Measurements from ENCODE around the gene BANF2. TPM values are rescaled to one million over a fixed set of nuclear protein-coding genes. Genes with fewer than 3 reads are reported as not detected.
A peak's percentile ranks its signal among the peaks of the same experiment; 100 is the strongest.

Gene BANF2
- total and polyA plus RNA-seq, 2 of the 13 experiments (the other 11 are each of a cell fraction or from before 2014, with no cell fraction given) = 0.35 TPM; not detected in 1

DNA sequence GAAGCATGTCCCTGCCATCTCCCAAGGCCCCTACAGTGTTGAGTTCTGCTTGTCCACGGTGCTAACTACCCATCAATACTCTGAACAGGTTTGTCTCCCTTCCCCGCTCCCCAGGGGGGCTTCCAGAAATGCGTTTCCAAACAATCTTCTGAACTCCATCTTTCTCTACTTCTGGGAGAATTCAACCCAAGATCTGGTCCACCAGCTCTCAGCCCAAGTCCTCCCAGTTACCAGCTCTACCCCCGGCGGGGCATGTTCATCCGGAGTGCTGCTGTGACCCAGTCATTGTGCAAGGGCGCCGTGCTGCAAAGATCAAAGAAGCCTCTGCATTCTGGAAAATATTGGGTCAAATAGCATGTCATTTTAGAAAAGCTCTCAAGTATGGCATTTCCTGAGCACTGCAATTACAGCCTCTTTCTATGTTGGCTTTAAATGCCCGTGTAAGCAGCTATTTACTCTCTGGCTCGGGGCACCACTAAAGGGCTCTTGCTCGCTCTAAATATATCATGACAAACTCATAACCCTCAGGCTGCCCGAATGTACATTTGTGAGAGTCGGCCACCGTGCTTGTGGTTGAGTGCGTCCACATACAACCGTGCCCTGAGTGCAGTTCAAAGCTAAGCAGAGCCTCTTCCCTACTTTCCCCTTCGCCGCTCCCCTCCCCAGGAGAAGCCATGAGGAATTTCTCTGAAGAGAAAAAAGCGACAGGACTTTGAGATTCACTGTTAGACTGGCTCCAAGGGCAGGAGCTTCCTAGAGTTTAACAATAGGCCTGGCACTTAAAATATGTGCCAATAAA lies 71.6 kb downstream of the BANF2 start (continued):
- TF ChIP-seq KMT2A (CRISPR knock-in tag; IDR thresholded peaks at IDR 0.05) (peak; percentile 57; the same call in 1 of the 2 replicates), SIX4 (CRISPR knock-in tag; IDR thresholded peaks at IDR 0.05) (peak; percentile 78; the same call in 1 of the 2 replicates), NR2F2 (IDR thresholded peaks at IDR 0.05; ENCODE audit: borderline replicate concordance, low read depth) (peak; percentile 76), LCORL (IDR thresholded peaks at IDR 0.05) (peak; percentile 71), LCORL (CRISPR knock-in tag; IDR thresholded peaks at IDR 0.05) (peak; percentile 97), TCF7 (IDR thresholded peaks at IDR 0.05; ENCODE audit: low read depth) (peak; percentile 97), ZNF607 (CRISPR knock-in tag; IDR thresholded peaks at IDR 0.05; ENCODE audit: borderline replicate concordance) (0 out of 2 replicates have a peak, but pooled peaks have one; percentile 31), ARNTL (CRISPR knock-in tag; IDR thresholded peaks at IDR 0.05) (peak; percentile 86; the same call in 1 of the 2 replicates), MEIS1 (CRISPR knock-in tag; IDR thresholded peaks at IDR 0.05; ENCODE audit: borderline replicate concordance) (peak; percentile 74), ZNF33B (CRISPR knock-in tag; IDR thresholded peaks at IDR 0.05) (peak; percentile 74; the same call in 1 of the 2 replicates), PHF8 (CRISPR knock-in tag; IDR thresholded peaks at IDR 0.05) (peak; percentile 43; the same call in 1 of the 2 replicates)
- TF ChIP-seq, protein P1, sequence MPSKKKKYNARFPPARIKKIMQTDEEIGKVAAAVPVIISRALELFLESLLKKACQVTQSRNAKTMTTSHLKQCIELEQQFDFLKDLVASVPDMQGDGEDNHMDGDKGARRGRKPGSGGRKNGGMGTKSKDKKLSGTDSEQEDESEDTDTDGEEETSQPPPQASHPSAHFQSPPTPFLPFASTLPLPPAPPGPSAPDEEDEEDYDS (CRISPR knock-in tag; IDR thresholded peaks at IDR 0.05) = 0 out of 2 replicates have a peak, but pooled peaks have one; percentile 27
- TF ChIP-seq, protein P2, sequence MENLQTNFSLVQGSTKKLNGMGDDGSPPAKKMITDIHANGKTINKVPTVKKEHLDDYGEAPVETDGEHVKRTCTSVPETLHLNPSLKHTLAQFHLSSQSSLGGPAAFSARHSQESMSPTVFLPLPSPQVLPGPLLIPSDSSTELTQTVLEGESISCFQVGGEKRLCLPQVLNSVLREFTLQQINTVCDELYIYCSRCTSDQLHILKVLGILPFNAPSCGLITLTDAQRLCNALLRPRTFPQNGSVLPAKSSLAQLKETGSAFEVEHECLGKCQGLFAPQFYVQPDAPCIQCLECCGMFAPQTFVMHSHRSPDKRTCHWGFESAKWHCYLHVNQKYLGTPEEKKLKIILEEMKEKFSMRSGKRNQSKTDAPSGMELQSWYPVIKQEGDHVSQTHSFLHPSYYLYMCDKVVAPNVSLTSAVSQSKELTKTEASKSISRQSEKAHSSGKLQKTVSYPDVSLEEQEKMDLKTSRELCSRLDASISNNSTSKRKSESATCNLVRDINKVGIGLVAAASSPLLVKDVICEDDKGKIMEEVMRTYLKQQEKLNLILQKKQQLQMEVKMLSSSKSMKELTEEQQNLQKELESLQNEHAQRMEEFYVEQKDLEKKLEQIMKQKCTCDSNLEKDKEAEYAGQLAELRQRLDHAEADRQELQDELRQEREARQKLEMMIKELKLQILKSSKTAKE (CRISPR knock-in tag; IDR thresholded peaks at IDR 0.05; ENCODE audit: borderline replicate concordance) = peak; percentile 79; the same call in 1 of the 2 replicates
- TF ChIP-seq, protein P3, sequence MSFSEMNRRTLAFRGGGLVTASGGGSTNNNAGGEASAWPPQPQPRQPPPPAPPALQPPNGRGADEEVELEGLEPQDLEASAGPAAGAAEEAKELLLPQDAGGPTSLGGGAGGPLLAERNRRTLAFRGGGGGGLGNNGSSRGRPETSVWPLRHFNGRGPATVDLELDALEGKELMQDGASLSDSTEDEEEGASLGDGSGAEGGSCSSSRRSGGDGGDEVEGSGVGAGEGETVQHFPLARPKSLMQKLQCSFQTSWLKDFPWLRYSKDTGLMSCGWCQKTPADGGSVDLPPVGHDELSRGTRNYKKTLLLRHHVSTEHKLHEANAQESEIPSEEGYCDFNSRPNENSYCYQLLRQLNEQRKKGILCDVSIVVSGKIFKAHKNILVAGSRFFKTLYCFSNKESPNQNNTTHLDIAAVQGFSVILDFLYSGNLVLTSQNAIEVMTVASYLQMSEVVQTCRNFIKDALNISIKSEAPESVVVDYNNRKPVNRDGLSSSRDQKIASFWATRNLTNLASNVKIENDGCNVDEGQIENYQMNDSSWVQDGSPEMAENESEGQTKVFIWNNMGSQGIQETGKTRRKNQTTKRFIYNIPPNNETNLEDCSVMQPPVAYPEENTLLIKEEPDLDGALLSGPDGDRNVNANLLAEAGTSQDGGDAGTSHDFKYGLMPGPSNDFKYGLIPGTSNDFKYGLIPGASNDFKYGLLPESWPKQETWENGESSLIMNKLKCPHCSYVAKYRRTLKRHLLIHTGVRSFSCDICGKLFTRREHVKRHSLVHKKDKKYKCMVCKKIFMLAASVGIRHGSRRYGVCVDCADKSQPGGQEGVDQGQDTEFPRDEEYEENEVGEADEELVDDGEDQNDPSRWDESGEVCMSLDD (CRISPR knock-in tag; IDR thresholded peaks at IDR 0.05; ENCODE audit: borderline replicate concordance) = no peak
- TF ChIP-seq, protein P4, sequence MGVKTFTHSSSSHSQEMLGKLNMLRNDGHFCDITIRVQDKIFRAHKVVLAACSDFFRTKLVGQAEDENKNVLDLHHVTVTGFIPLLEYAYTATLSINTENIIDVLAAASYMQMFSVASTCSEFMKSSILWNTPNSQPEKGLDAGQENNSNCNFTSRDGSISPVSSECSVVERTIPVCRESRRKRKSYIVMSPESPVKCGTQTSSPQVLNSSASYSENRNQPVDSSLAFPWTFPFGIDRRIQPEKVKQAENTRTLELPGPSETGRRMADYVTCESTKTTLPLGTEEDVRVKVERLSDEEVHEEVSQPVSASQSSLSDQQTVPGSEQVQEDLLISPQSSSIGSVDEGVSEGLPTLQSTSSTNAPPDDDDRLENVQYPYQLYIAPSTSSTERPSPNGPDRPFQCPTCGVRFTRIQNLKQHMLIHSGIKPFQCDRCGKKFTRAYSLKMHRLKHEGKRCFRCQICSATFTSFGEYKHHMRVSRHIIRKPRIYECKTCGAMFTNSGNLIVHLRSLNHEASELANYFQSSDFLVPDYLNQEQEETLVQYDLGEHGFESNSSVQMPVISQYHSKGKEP (CRISPR knock-in tag; IDR thresholded peaks at IDR 0.05) = no peak
- TF ChIP-seq, protein P5, sequence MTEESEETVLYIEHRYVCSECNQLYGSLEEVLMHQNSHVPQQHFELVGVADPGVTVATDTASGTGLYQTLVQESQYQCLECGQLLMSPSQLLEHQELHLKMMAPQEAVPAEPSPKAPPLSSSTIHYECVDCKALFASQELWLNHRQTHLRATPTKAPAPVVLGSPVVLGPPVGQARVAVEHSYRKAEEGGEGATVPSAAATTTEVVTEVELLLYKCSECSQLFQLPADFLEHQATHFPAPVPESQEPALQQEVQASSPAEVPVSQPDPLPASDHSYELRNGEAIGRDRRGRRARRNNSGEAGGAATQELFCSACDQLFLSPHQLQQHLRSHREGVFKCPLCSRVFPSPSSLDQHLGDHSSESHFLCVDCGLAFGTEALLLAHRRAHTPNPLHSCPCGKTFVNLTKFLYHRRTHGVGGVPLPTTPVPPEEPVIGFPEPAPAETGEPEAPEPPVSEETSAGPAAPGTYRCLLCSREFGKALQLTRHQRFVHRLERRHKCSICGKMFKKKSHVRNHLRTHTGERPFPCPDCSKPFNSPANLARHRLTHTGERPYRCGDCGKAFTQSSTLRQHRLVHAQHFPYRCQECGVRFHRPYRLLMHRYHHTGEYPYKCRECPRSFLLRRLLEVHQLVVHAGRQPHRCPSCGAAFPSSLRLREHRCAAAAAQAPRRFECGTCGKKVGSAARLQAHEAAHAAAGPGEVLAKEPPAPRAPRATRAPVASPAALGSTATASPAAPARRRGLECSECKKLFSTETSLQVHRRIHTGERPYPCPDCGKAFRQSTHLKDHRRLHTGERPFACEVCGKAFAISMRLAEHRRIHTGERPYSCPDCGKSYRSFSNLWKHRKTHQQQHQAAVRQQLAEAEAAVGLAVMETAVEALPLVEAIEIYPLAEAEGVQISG (CRISPR knock-in tag; IDR thresholded peaks at IDR 0.05) = peak; percentile 69
- TF ChIP-seq, protein P6, sequence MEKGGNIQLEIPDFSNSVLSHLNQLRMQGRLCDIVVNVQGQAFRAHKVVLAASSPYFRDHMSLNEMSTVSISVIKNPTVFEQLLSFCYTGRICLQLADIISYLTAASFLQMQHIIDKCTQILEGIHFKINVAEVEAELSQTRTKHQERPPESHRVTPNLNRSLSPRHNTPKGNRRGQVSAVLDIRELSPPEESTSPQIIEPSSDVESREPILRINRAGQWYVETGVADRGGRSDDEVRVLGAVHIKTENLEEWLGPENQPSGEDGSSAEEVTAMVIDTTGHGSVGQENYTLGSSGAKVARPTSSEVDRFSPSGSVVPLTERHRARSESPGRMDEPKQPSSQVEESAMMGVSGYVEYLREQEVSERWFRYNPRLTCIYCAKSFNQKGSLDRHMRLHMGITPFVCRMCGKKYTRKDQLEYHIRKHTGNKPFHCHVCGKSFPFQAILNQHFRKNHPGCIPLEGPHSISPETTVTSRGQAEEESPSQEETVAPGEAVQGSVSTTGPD (CRISPR knock-in tag; IDR thresholded peaks at IDR 0.05) = 0 out of 2 replicates have a peak, but pooled peaks have one; percentile 51

All from HepG2 (cell line).